ENCODE results near the gene C16orf74. TPM values are rescaled to one million over a fixed set of nuclear protein-coding genes. Genes with fewer than 3 reads are reported as not detected.

The C16orf74 gene
- total RNA-seq, 4 donors from 2014 or later, result 2.5 to 6.6 TPM; not detected in 2

- H3K4me3 ChIP-seq, result no peak overlapping the region
- H3K36me3 ChIP-seq, result no peaks in the 10 kb centered on the region
- TF ChIP-seq POLR2A (IDR thresholded peaks at IDR 0.05) (no peak), CTCF (IDR thresholded peaks at IDR 0.05) (no peak)
- H3K27me3 ChIP-seq, result no peaks in the 10 kb centered on the region
- H3K9me3 ChIP-seq, result no peaks in the 10 kb centered on the region
- peak overlapping the region in 1 of 4 donors; percentile 84 for H3K27ac ChIP-seq
- DNase-seq, result peak in 2 of 3 donors; percentile 76 to 81
- H3K4me1 ChIP-seq, result peaks cover 0 to 19% (median 7%) of the 10 kb centered on the region in 4 donors
These were observed 8.2 kb upstream of the C16orf74 start for GRCh38 chr16:85759136-85759535.

- Histone ChIP-seq H3K4me3 (no peak overlapping the region), H3K27ac (peak overlapping the region in 2 of 4 donors; percentile 82 to 84), H3K4me1 (peaks cover 0 to 26% (median 9%) of the 10 kb centered on the region in 4 donors), H3K9me3 (no peaks in the 10 kb centered on the region), H3K36me3 (no peaks in the 10 kb centered on the region), H3K27me3 (no peaks in the 10 kb centered on the region)
- no peak for TF ChIP-seq POLR2A (IDR thresholded peaks at IDR 0.05)
- TF ChIP-seq CTCF (IDR thresholded peaks at IDR 0.05), result no peak
- peak in 1 of 3 donors; percentile 65 for DNase-seq
These were observed 6.5 kb upstream of the C16orf74 start for GRCh38 chr16:85757341-85757822.

- no peaks in the 10 kb centered on the region for H3K36me3 ChIP-seq
- H3K4me3 ChIP-seq, result peak overlapping the region in 1 of 4 donors; percentile 14
- H3K4me1 ChIP-seq, result peaks cover 0 to 34% (median 11%) of the 10 kb centered on the region in 4 donors
- H3K27ac ChIP-seq, result peak overlapping the region in 3 of 4 donors; percentile 5 to 84 (median 82)
- no peaks in the 10 kb centered on the region for H3K9me3 ChIP-seq
- H3K27me3 ChIP-seq, result peaks cover 0 to 10% of the 10 kb centered on the region in 2 donors
- no peak for TF ChIP-seq POLR2A (IDR thresholded peaks at IDR 0.05)
- TF ChIP-seq CTCF (IDR thresholded peaks at IDR 0.05), result no peak
- DNase-seq, result peak in 2 of 3 donors; percentile 65 to 68
These were observed 5.3 kb upstream of the C16orf74 start for GRCh38 chr16:85755929-85756768.

GRCh38 chr16:85754413-85754812 lies 3.5 kb upstream of the C16orf74 start:
- peaks cover 4 to 34% (median 21%) of the 10 kb centered on the region in 4 donors for H3K4me1 ChIP-seq
- no peaks in the 10 kb centered on the region for H3K36me3 ChIP-seq
- no peak for TF ChIP-seq POLR2A (IDR thresholded peaks at IDR 0.05)
- no peak for TF ChIP-seq CTCF (IDR thresholded peaks at IDR 0.05)
- H3K9me3 ChIP-seq, result no peaks in the 10 kb centered on the region
- DNase-seq, result peak in 1 of 3 donors; percentile 64
- H3K4me3 ChIP-seq, result no peak overlapping the region
- peaks cover 0 to 15% of the 10 kb centered on the region in 2 donors for H3K27me3 ChIP-seq
- peak overlapping the region in 1 of 4 donors; percentile 84 for H3K27ac ChIP-seq

- peak in 1 of 3 donors; percentile 39 for DNase-seq
- H3K36me3 ChIP-seq, result no peaks in the 10 kb centered on the region
- peak overlapping the region in 1 of 4 donors; percentile 84 for H3K27ac ChIP-seq
- no peak overlapping the region for H3K4me3 ChIP-seq
- no peaks in the 10 kb centered on the region for H3K9me3 ChIP-seq
- peaks cover 0 to 15% of the 10 kb centered on the region in 2 donors for H3K27me3 ChIP-seq
- TF ChIP-seq CTCF (IDR thresholded peaks at IDR 0.05) (no peak), POLR2A (IDR thresholded peaks at IDR 0.05) (no peak)
- peaks cover 4 to 34% (median 21%) of the 10 kb centered on the region in 4 donors for H3K4me1 ChIP-seq
These were observed 3.1 kb upstream of the C16orf74 start for GRCh38 chr16:85753976-85754375.

All from Peyer's patch (tissue), 4 donors.